ENCODE measurements around the gene ARHGEF40.

GRCh38 chr14:21066882-21067502, 3.1 kb upstream of the ARHGEF40 start:
- TF ChIP-seq, protein P1, sequence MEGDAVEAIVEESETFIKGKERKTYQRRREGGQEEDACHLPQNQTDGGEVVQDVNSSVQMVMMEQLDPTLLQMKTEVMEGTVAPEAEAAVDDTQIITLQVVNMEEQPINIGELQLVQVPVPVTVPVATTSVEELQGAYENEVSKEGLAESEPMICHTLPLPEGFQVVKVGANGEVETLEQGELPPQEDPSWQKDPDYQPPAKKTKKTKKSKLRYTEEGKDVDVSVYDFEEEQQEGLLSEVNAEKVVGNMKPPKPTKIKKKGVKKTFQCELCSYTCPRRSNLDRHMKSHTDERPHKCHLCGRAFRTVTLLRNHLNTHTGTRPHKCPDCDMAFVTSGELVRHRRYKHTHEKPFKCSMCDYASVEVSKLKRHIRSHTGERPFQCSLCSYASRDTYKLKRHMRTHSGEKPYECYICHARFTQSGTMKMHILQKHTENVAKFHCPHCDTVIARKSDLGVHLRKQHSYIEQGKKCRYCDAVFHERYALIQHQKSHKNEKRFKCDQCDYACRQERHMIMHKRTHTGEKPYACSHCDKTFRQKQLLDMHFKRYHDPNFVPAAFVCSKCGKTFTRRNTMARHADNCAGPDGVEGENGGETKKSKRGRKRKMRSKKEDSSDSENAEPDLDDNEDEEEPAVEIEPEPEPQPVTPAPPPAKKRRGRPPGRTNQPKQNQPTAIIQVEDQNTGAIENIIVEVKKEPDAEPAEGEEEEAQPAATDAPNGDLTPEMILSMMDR (IDR thresholded peaks at IDR 0.05), result no peak
- no peak for TF ChIP-seq POLR2AphosphoS5 (IDR thresholded peaks at IDR 0.05)
- no peak for TF ChIP-seq POLR2A (IDR thresholded peaks at IDR 0.05)
